Stimulated activated CD4-positive, alpha-beta T cell treated with anti-CD3 and anti-CD28 coated beads, Interleukin-12 subunit alpha, Interleukin-12 subunit beta, amount 100 ng/mL, for 24 hours (primary cell): ENCODE data around the gene PLCH2.
"Not testable (repeated sequence)": the region's sequence is repeated elsewhere in the genome, so short reads cannot be mapped to it uniquely, and the experiment has no call there.

Experiments used
- DNase-seq, 2 experiments: peaks; one replicate each; pipeline ENCODE4 v3.0.0-alpha.2; 2020; ENCODE audit warnings: low read depth in 2 of 2

PLCH2 gene

DNA sequence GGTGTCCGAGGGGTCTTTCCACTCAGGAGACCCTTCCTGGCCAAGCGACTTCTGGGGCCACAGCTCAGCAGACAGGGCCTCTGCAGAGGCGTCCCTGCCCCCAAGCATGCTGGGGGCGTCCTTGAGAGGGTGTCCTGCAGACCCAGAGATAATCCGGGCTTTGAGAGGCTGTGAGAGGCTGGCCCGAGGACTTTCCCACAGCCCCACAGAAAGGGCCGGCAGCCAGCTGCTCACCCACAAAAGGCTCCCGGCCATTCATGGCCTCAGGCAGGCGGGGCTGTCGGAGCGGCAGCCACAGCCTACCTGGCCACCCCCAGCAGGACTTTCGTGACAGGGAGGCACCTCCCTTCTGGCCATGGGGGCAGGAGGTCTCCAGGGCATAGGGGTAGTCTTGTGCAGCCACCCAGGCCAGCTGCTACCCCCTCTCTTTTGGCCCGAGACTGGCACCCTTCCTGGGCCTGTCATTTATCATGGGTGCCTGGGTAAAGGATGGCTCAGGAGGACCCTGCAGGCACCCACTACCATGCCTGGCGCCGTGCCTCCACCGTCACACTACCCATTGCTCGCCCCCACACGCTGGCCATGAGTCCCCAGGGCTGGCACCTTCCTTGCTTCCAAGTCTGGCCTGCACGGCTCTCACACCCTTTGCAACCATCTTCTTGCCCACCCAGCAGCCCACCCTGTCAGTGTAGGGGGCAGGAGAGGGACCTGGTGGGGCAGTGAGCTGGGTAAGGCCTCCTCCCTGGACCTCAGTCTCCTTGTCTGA, 69.0 kb downstream of the PLCH2 start:
- DNase-seq, result no peak

DNA sequence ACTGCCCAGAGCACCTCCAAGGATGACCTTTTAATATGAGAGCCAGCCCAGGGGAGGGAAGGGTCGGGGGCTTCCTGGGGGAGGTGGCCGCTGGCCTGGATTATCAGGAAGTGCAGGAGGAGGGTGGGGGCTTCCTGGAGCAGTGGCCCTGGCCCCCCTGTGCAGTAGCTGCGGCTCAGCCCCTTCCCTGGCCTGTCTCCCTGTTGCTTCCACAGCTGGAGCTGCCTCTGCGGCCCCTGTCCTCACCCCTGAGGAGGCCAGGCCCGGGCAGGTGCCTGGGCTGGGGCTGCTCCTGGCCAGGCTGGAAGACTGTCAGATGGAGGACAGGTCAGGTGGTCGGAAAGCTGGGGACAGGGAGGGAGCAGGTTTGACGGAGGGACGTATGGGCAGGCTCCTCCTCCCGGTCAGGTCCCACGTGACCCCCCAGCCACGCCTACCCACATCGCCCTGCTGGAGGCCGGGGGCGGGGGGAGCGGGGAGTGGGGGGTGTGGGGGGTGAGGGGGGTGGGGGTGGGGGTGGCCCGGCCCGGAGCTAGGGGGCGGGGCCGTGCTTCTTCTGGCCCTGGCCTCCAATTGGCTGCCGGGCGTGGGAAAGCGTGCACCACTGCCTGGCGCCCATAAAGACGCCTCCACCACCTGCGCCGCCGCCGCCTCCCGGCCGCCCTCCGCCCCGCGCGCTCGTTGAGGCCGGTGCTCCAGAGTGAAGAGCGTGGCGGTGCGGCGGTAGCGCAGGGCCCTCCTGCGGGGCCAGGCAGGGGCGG, 69.8 kb downstream of the PLCH2 start:
- peak; percentile 63 to 81 for DNase-seq

DNA sequence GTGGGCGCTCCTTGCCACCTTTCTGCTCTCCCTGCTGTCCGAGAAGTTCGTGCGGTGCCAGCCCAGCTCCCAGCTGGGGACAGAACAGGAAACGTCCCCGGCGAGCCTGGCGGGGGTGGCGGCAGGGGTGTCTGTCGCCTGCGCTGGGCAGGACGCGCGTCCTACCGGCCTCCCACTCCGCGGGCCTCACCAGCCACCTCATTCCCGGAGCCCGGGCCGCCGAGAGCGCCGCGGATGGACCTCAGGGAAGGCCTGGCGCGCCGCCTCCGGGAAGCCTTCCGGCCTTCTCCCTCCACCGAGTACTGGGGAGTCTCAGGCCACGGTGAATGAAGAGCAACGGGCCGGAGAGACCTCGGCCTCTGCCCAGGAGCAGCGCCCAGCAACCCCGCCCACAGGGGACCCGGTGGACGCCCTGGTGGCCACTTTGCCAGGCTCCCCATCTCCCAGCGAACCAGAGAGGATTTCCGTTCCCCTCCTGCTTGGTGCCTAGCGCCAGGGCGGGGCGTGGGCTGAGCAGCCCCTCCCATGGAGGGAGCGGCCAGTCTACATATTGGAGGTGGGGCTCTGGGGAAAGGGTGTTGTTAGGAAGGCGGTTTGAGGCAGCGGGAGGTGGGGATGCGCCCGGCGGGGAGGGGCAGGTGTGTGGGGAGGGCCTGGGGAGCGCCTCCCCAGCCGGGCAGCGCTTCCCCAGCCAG, 70.6 kb downstream of the PLCH2 start:
- DNase-seq, result peak; percentile 63 to 84

DNA sequence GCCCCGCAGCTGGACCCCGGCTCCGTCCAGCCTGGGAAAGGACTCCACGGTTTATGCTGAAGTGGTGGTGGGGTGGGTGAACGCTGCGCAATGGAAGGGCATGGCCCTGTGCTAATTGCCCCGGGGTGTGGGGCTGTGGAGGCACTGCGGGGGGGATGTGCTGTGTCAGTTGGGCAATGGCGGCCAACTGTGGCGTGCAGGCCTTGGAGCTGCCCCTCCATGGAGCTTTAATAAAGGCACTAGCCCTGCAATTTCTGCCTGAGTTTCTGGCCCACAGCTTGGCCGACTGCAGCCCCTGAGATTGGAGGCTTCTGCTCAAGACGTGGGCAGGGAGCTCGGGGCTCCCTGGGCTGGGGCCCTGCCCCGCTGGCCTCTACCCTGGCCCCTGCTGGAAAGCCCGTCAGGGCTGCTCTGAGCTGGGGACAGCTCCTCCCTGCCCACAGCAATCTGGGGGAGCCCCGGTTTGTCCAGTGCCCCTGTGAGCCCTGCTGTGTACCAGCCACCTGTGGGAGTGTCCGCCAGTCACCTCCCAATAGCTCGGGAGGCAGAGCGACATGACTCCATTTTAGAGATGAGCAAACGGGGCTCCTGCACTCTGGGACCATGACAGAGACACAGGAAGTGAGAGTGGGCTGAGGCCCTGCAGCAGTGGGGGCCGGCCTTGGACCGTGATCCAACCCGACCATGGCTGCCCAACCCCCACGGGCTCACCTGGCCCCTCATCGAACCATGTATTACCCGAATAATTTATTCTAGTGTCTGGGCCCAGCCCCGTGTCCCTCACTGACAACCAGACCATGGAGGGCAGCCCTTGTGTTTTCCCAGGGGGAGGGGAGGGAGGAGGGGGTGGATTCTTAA, 71.3 kb downstream of the PLCH2 start:
- DNase-seq, result peak in 1 of 2 experiments; percentile 51

DNA sequence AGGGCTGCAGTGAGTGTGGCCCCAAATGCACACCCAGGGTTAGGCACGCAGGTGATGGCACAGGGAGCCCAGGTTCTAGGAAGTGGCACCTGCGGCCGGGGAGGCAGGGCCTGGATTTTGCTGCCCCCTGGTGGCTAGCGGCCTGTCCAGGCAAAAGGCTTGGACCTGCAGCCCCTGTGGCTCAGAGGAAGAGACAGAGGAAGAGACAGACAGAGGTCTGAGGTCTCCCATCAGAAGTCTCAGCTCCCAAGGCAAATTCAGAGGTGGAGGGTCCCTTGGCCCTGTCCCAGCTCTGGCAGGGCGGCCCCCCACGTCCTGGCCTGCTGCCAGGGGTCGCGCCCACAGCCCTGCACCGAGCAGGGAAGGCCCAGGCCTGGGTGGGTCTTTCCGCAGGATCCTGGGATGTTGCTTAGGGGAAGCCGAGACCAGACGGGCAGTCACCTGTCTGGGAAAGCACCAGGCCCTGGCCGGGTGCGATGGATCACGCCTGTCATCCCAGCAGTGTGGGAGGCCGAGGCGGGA, 72.0 kb downstream of the PLCH2 start:
- DNase-seq, result peak; percentile 59 to 78

DNA sequence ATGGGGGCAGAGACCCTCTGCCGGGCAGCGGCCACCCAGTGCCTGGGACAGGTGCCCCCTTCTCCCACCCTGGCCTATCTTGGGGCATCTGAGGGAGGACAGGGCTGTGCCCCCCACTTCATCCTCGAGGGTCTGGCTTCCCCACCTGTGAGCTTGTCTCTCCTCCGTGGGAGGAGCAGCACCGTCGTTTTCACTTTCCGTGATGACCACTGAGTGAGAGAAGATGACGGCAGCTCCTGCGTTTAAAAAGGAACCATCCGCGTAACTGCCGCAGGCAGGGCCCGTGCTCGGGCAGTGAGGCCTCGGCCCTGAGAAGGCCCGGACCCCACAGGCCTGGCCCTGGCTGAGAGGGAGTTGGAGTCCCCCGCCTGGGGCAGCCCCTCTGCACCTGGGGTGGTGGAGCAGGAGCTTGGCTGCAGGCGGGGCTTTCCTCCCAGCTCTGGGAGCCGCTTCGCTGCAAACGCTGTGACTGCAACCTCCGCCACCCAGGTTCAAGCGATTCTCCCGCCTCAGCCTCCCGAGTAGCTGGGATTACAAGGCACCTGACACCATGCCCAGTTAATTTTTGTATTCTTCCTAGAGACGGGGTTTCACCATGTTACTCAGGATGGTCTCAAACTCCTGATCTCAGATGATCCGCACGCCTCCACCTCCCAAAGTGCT, 73.4 kb downstream of the PLCH2 start:
- DNase-seq, result not testable (repeated sequence)

DNA sequence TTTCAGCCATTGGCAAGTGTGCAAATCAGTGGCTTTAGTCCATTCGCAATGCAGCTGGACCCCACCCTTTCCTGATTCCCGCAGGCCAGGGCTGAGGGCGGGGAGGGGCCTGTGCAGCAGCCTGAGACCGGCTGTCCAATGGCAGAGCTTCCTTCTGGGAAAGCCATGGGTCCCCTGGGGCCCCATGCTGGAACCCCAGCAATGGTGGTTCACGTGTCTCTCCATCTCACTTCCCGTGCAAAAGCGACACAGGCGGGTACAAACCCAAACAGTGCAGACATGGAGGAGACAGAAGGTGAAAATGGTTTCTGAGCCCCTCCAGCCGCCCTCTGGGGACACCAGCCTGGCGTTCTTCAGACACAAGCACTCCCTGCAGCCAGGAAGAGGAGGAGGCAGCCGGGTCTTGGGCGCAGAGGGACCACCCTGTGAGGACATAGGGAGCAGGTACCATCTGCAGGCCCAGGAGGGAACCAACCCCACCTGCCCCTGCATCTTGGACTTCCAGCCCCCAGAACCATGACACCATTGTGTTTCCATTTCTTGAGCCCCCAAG, 74.3 kb downstream of the PLCH2 start:
- DNase-seq, result not testable (repeated sequence)

DNA sequence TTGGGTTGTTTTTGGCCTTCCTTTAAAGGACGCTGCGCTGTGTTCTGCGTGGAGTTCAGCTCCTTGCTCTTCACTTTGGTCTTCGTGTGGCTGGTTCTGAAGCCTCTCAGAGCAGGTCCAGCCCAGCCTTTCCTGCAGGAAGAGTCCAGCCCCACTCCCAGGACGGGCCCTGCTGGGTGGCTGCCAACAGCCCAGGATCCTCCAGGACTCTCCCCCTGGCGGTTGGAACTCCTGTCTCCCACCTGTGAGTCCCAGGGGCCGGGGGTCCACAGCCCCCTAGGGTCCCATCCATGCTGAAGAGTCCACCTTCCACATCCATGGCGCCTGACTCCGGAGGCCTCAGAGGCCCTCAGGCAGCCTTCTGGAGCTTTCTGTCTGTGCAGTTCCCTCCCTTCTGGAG, 75.5 kb downstream of the PLCH2 start:
- DNase-seq, result not testable (repeated sequence)

DNA sequence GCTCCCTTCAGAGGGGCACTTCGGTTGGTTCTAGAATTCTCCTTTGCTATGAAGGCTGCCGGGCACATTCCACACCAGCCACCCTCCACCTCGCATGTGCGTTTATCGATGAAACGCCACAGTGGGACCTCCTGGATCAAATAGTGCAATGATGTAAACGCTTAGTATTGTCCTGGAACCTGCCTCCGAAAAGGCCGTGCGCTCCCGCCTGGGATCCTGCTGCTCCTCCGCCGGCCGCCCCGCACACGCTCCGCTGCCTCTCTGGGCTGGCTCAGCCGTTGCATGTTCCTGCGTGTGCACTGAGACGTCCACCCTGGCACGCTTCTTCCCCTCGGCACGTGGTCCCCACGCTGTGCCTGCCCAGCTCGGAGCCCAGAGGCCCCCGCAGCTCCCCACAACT, 76.1 kb downstream of the PLCH2 start:
- DNase-seq, result no peak

DNA sequence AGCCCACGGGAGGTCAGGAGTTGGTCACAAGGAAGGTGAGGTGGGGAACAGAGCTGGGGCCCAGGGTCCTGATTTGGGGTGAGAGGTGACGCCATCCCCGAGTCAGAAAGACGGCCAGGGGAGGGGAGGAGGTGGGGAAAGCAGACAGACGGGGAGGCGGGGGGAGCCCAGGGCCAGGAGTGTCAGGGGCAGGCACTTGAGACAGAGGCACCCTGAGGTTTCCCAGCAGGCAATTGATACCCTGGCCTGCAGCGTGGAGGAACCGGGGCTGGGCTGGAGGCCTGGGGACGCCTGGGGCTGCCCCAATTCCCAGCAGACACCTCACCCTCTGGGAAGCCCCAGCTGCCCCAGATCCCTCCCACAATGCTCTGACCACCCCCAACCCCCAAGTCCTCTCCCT, 77.0 kb downstream of the PLCH2 start:
- not testable (repeated sequence) for DNase-seq

DNA sequence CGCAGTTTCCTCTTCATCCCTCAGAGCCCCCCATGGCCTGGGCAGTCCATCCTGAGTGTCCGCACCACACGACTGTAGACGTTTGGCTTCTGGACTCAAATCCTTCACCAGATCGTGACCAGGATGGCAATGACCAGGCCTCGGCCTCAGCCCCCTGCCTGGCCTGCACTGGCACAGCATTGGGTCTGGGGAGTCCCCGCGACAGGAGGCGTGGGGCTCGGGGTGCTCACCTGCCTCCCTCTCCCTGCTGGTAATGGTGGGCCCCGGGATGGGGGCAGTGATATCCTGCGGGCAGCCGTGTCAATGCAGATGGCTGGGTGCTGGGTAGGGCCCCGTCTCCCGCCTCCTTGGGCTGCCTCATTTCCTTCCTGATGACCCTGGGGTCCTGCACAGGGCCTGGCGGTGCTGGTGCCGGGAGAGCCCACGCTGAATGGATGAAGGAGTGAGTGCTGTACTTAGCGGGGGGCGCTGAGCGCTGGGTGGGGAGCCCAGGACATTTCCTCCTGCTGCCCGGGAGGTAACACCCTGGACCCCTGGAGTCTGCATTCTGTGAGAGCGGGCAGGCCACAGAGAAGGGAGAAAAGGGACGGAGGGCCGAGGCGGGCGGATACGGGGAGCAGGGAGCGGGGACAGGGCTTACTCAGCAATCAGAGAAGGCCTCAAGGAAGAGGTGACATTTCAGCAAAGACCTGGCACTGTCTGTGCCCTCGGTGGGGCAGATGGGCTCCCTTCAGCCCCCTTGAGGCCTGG, 78.0 kb downstream of the PLCH2 start:
- no peak for DNase-seq

DNA sequence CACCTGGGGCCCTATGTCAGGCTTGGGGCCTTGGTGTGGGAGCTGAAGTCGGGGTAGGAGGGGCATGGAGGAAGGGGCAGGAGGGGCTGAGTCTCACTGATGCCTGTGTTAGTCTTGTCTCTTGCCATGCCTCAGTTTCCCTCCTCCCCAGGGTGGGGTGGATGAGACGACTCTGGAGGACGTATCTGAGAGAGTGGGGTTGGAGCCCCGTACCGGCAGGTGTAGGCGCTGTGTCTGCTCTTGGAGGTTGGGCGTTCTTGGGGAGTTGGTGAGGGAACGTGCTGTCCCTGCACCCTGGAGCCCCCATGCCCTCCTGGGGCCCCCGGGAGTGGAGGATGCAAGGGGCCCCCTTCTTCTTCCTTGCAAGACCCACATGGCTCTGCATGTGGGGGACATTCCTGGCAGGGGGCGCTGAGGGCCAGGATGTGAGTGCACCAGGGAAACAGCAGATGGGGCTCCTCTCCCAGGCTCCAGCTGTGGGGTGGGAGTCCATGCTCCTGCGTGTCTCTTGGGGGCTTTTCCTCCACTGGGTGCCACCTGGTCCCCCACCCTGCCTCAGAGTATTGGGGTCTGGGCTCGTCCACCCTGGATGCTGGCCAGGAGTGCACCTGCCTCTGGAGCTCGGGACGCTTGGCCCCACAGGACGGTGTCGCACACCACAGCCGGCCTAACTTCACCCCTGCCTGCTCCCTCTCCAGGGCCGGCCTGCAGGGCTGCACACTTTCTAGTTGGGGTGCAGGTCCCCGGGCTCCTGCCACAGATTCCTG, 78.7 kb downstream of the PLCH2 start:
- no peak for DNase-seq
